AG09309 (cell line): Measurements from ENCODE around the gene TARS3.
"Not testable (repeated sequence)": the region's sequence is repeated elsewhere in the genome, so short reads cannot be mapped to it uniquely, and the experiment has no call there.

Source experiments
- DNase-seq: peaks from one replicate; pipeline ENCODE4 v3.0.0-alpha.2; 2010; ENCODE audit warnings: low read depth
- H3K4me3 ChIP-seq: 2 replicates; pipeline ENCODE4 v1.5.1; 2011; ENCODE audit warnings: mild to moderate bottlenecking, low read depth, low read length, moderate library complexity; ENCODE audit not compliant: control insufficient read depth
- CTCF ChIP-seq: IDR thresholded peaks from 2 replicates; pipeline ENCODE4 v1.5.1; 2011; ENCODE audit warnings: mild to moderate bottlenecking, low read depth, low read length, inconsistent platforms; ENCODE audit not compliant: insufficient read depth, control insufficient read depth; ENCODE audit errors: missing control alignments

TARS3 gene

DNA sequence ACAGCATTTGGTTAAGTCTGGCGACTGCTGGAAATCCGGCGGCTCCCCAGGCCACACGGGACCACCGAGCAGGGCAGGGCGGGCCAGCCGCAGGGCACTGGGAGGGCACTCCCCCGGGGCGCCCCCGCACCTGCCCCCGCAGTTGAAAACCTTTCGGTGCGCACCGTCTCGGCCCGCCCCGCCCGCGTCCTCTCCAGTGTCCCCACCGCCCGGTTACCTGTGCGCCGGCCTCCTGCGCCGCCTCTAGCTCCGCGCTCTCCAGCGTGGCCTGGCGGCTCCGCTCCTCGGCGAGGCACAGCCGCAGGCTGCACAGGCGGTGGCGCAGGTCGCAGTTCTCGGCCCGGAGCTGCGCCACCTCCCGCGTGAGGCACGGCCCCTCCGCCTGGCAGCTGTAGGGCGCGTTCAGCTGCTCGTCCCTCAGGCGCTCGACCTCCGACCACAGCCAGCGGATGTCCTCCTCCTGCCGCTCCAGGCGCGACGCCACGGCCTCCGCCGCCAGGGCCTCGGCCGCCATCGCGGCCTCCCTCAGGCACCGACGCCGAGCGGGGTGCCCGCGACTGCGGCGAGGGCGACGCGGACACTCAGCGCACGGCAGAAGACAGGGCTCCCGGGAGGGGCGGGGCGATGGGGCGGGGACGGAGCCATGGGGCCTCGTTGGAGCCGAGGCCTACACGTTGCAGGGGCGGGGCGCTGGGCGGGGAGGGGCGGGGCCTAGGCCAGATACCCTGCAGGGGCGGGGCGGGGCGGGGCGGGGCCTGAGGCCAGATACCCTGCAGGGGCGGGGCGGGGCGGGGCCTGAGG is at the start of gene TARS3:
Gene TARS3 (minus strand): TSS at position 600 of the 801 bp plus-strand sequence. CDS start 86 bp downstream, at position 514.
- peak within 1 kb of the TSS; percentile 49 for H3K4me3 ChIP-seq
- no peak for TF ChIP-seq CTCF
- peak; percentile 38 for DNase-seq

GRCh38 chr15:101773496-101774100 is 49.3 kb upstream of the TARS3 start:
- TF ChIP-seq CTCF, result peak; percentile 29
- no peak overlapping the region for H3K4me3 ChIP-seq
- no peak for DNase-seq

GRCh38 chr15:101772921-101773320 is 48.6 kb upstream of the TARS3 start:
- DNase-seq, result no peak
- no peak overlapping the region for H3K4me3 ChIP-seq
- no peak for TF ChIP-seq CTCF

DNA sequence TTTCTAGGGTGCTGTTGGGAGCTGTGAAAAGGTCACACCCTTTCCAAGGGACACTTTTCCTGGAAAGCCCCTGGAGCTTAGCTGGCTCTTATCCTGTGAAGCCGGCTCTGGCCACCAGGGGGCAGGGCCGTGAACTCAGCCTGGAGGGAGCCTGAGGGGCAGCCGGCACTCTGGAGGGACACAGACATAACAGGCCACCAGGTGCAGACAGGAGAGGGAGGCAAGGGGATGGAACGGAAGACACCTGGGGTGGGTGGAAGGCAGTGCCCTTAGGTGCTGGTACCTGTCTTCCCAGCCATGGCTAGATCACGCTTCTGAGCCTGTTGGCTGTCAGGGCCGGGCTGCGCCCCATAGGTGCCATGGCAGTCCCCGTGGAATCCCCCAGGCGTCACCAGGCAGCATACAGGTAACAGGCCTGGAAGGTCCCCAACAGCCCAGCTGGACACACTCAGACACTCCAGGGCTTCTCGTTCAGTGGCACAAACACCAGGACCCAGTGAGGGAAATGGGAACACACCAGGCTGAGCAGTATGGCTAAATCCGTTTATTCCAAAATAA is 42.9 kb upstream of the TARS3 start:
- H3K4me3 ChIP-seq, DNase-seq: not testable (repeated sequence)

GRCh38 chr15:101765772-101766456 is 41.6 kb upstream of the TARS3 start:
- no peak for DNase-seq
- no peak overlapping the region for H3K4me3 ChIP-seq
- no peak for TF ChIP-seq CTCF

- H3K4me3 ChIP-seq, DNase-seq: not testable (repeated sequence)
These were observed 41.0 kb upstream of the TARS3 start for GRCh38 chr15:101765340-101765671.

DNA sequence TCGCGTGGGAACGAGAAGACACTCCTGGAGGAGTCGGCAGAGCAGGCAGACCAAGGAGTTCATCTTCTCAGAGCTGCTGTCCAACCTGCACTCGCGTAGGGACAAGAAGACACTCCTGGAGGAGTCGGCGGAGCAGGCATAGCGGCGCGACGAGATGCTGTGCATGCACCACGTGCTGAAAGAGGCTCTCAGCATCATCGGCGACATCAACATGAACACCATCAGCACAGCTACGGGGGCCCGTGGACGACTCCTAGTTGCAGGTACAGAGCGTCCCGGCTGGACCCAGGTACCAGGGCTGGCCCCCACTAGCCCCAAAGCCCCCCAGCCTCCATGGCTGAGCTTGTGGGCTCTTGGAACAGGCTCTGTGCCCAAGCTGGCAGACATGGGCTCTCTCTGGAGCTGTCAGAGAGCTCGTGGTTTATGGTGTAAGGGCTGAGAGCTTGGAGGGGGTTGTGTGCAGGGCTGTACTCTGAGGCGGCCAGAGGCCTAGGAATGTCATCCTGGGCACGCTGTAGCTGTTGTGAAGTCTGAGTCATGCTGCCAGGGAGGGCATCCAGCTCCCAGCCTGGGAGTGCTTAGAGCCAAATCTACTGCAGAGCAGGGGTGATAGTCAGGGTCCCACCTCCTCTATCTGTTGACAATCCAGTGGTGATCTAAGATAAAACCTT is 40.5 kb upstream of the TARS3 start:
- not testable (repeated sequence) for DNase-seq, H3K4me3 ChIP-seq

- not testable (repeated sequence) for H3K4me3 ChIP-seq, DNase-seq
These were observed 22.4 kb upstream of the TARS3 start for GRCh38 chr15:101746716-101747082.

DNA sequence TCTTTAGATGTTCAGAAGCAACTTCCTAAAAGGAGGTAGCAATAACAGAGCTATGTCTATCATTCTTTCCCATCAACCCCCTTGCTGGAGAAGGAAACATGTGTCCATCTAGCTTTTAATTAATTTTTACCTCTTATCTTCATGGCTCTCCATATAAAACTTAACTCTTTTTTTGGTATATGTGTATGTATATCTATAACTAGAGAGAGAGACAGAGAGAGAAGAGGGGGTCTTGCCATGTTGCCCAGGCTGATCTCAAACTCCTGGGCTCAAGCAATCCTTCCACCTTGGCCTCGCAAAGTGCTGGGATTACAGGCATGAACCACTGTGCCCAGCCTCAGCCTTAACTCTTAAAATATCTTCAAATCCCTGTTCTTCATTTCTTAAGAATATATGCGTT is 10.6 kb upstream of the TARS3 start:
- H3K4me3 ChIP-seq, DNase-seq: not testable (repeated sequence)
